Adipose tissue (tissue), 3 donors: Measurements from ENCODE around the gene CCR1. TPM values are rescaled to one million over a fixed set of nuclear protein-coding genes. Genes with fewer than 3 reads are reported as not detected.

ENCODE experiments used
- H3K27ac ChIP-seq: one replicate; pipeline ENCODE4 v1.5.1; 2013; ENCODE audit warnings: low read depth, low read length
- WGBS, 3 donors: extraction: QIAGEN DNeasy Blood & Tissue Kit; methylation state at CpG; one replicate each; pipeline ENCODE4 v1.1.7; 2013; 5-methylcytosine and 5-hydroxymethylcytosine counted together
- polyA plus RNA-seq, 3 donors: library from polyadenylated mRNA; stranded (reverse); fragments of 200-250 nt; gene quantifications; one replicate each; pipeline ENCODE4 v1.2.3, GENCODE V29; 2013
- donor health status: healthy with polysubstance abuse.
- donor health status: Bipolar disorder and iron deficiency.
- donor health status: healthy.

Gene CCR1
- 10 to 100 TPM in 1 of 3 donors, 1 to 10 TPM in 2; 1.3 to 15.5 (median 5.5) TPM for polyA plus RNA-seq

GRCh38 chr3:46208167-46208704, at the start of gene CCR1:
CCR1 (minus strand) TSS chr3:46208313; CDS start chr3:46204313, 4,000 bp downstream.
- H3K27ac ChIP-seq: no peak within 1 kb of the TSS
- WGBS, 3 donors: 12 to 21% (median 15%) methylated on average over 3 of the region's 3 CpGs

GRCh38 chr3:46252980-46253379, 44.9 kb upstream of the CCR1 start:
- 34 to 67% (median 57%) methylated on average over 1 of the region's 1 CpG for WGBS, 3 donors
- no peak overlapping the region for H3K27ac ChIP-seq

- 52 to 76% (median 66%) methylated on average over 3 of the region's 3 CpGs for WGBS, 3 donors
- no peak overlapping the region for H3K27ac ChIP-seq
Observed at GRCh38 chr3:46245146-46245545, 37.0 kb upstream of the CCR1 start.

- WGBS, 3 donors: 64 to 72% (median 66%) methylated on average over 2 of the region's 2 CpGs
- no peak overlapping the region for H3K27ac ChIP-seq
Observed at GRCh38 chr3:46243560-46243959, 35.4 kb upstream of the CCR1 start.

- H3K27ac ChIP-seq: no peak within 1 kb of the TSS
- WGBS, 3 donors: 65 to 77% (median 72%) methylated on average over 4 of the region's 4 CpGs
Observed at GRCh38 chr3:46242120-46242519, 34.0 kb upstream of the CCR1 start, which contains the start of gene CCR3. CCR3 (plus strand) TSS chr3:46242460; CDS start chr3:46265159, 22,699 bp downstream.

- WGBS, 3 donors: 64 to 88% (median 78%) methylated on average over 2 of the region's 2 CpGs
- H3K27ac ChIP-seq: no peak overlapping the region
Observed at GRCh38 chr3:46239952-46240351, 31.8 kb upstream of the CCR1 start.

GRCh38 chr3:46239301-46239938, 31.3 kb upstream of the CCR1 start:
- no peak overlapping the region for H3K27ac ChIP-seq
- 75 to 79% (median 77%) methylated on average over 3 of the region's 3 CpGs for WGBS, 3 donors

GRCh38 chr3:46238386-46238785, 30.3 kb upstream of the CCR1 start:
- H3K27ac ChIP-seq: no peak overlapping the region
- 79 to 94% (median 89%) methylated on average over 4 of the region's 4 CpGs for WGBS, 3 donors

- no peak overlapping the region for H3K27ac ChIP-seq
- WGBS, 3 donors: 52 to 71% (median 57%) methylated on average over 5 of the region's 5 CpGs
Observed at GRCh38 chr3:46236294-46237054, 28.4 kb upstream of the CCR1 start.

GRCh38 chr3:46235425-46235824, 27.3 kb upstream of the CCR1 start:
- H3K27ac ChIP-seq: no peak overlapping the region
- 64 to 87% (median 86%) methylated on average over 2 of the region's 2 CpGs for WGBS, 3 donors

- H3K27ac ChIP-seq: no peak overlapping the region
- WGBS, 3 donors: 50 to 67% (median 61%) methylated on average over 6 of the region's 6 CpGs
Observed at GRCh38 chr3:46233194-46233593, 25.1 kb upstream of the CCR1 start.

GRCh38 chr3:46231323-46231722, 23.2 kb upstream of the CCR1 start:
- no peak overlapping the region for H3K27ac ChIP-seq
- WGBS, 3 donors: 85 to 91% (median 90%) methylated on average over 5 of the region's 5 CpGs

GRCh38 chr3:46228260-46229242, 20.4 kb upstream of the CCR1 start:
- WGBS, 3 donors: 48 to 63% (median 54%) methylated on average over 5 of the region's 5 CpGs
- no peak overlapping the region for H3K27ac ChIP-seq

GRCh38 chr3:46222435-46223161, 14.5 kb upstream of the CCR1 start:
- no peak overlapping the region for H3K27ac ChIP-seq
- WGBS, 3 donors: 39 to 53% (median 45%) methylated on average over 7 of the region's 7 CpGs

- WGBS, 3 donors: 59 to 63% (median 62%) methylated on average over 1 of the region's 1 CpG
- no peak overlapping the region for H3K27ac ChIP-seq
Observed at GRCh38 chr3:46221938-46222337, 13.8 kb upstream of the CCR1 start.

- WGBS, 3 donors: 31 to 36% (median 35%) methylated on average over 4 of the region's 4 CpGs
- no peak overlapping the region for H3K27ac ChIP-seq
Observed at GRCh38 chr3:46221391-46221790, 13.3 kb upstream of the CCR1 start.

GRCh38 chr3:46218196-46218709, 10.1 kb upstream of the CCR1 start:
- WGBS, 3 donors: 67 to 91% (median 91%) methylated on average over 2 of the region's 2 CpGs
- no peak overlapping the region for H3K27ac ChIP-seq
